NCI-H460 (cell line): Measurements from ENCODE around the gene FAM118B. TPM values are rescaled to one million over a fixed set of nuclear protein-coding genes. Genes with fewer than 3 reads are reported as not detected.
"Not testable (repeated sequence)": the region's sequence is repeated elsewhere in the genome, so short reads cannot be mapped to it uniquely, and the experiment has no call there.

Experiments
- DNase-seq: peaks from one replicate; pipeline ENCODE4 v3.0.0-alpha.2; 2016; ENCODE audit warnings: low read depth; ENCODE audit errors: extremely low read depth
- total RNA-seq: library from RNA; depleted of rRNA; stranded (reverse); fragments of >200 nt; shearing (Covaris generic); gene quantifications from 2 replicates; pipeline ENCODE4 v1.2.3, GENCODE V29; 2014

FAM118B gene
- total RNA-seq, 1 experiment from 2014 or later, result 14.5 TPM

DNA sequence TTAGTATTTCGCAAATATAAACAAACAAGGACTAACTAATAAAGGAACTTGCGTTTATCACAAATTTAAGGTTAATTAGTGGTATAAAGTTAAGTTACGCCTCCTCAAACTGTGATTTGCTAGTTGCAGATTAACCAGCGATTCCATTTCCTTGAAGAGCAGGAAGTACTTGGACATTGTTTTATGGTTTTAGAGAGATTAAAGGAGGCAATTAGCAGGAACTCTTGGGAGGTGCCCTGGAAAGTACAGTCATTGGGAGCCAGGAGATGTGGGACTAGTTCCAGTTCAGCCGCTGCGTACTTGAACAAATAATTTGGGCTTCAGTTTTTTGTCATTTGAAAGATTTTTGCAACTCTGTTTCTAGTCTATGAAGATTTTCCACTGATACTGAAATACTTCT, 3.3 kb downstream of the FAM118B start:
- no peak for DNase-seq

DNA sequence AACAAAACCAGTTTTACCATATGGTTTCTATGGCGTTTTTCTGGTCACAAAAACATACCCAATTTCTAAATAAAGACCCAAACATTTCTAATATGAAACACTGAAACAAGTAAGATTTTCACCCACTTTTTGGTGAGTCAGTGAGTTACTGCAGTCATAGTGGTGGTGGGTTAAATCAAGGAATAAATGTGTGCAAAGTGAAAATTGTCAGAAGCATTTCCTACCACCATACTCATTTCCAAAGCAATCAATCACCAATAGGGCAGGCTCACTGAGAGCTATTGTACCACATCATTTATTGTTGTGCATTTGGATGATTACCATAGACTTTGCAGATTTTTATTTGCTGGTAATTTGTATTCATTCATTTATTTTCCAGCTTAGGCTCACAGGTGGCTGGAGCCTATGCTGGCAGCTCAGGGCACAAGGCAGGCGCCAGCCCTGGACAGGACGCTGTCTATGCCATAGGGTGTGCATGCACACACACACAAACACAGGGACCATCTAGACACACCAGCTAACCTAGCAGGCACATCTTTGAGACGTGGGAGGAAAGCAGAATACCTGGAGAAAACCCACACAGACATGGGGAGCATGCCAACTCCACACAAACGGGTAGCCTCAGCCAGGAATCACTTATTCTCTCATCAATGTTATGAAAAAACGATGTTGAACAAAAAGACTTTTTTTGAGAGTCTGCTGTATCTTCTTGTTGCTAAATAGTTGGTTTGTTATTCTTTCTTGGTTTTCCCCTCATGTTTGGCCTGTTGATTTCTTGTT, 5.1 kb downstream of the FAM118B start:
- no peak for DNase-seq

DNA sequence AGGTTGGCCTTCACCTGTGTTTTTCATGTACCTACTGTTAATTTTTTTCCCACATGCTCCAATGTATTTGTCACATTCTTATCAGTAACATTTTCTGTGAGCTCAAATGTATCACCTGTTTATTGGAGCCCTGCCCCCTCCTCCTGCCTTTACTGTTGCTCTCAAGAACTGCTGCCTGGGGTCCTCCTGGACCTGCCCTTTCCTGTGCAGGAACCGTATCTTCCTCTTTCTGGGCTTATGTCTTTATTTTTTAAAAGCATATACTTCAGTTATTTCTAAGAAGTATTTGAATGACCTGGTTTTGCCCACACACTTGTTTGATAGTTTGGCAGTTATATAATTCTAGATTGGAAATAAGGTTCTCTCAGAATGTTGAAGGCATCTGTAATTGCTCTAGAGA, 5.9 kb downstream of the FAM118B start:
- no peak for DNase-seq

DNA sequence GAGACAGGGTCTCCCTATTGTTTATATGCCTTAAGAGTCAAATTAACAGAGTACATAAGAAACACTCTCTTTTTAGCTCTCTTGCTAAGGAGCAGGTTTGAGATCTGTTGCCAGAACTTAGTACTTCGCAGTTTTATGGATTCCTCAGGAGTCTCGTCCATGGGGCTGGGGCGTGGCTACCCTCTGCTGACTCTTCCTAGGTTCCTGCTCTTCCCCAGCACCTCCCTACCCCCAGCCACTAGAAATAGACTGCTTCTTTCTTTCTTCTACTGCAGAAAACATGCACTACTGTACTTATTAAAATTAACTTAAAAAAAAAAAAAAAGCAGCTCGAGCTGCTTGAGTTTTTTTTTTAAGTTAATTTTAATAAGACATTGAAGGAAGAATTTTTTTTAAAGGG, 8.0 kb downstream of the FAM118B start:
- DNase-seq, result no peak

DNA sequence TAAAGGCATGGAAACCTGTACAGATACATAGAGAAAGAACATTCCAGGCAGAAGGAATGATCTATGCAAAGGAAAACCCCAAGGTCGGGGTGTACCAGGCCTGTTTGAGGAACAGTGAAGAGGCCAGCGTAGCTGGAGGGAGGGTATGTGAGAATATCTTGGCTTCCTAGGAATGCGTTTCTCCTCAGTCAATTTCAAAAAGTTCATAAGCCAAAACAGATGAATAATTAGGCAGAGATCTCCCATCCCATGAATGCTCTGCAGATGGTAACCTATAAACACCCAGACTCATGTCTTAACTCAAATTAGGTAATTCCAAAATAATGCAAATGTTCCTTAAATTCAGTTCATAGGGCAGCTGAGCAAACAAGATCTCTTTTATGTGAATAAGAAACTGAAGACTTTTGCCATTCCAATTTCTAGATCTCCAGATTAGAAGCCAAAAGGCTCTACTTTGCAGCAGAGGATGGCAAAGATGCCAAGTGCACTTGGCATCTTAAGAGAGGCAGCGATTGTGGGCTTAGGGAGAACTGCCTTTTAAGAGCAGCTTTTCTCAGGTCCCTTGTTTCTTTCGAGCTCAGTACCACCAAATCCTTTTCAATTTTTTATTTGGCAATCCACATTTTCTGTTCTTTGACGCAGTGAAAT, 13.2 kb downstream of the FAM118B start:
- no peak for DNase-seq

DNA sequence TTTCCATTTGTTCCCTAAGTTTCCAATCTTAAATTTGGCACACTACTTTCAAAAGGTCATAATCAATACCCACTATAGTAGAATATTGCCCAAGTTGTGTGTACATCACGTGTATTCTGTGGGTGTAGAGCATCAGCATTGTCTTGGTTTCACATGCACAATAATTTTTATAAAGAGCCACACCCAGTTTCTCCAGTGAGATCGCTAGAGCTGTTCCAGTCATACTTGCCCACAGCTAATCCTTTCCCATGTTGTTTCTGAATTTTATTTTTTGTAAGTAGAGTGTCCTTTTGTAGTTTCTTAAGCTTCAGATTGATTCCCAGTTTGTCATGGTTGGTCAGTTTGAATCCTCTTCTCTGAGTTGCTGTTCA, 13.7 kb downstream of the FAM118B start:
- no peak for DNase-seq

DNA sequence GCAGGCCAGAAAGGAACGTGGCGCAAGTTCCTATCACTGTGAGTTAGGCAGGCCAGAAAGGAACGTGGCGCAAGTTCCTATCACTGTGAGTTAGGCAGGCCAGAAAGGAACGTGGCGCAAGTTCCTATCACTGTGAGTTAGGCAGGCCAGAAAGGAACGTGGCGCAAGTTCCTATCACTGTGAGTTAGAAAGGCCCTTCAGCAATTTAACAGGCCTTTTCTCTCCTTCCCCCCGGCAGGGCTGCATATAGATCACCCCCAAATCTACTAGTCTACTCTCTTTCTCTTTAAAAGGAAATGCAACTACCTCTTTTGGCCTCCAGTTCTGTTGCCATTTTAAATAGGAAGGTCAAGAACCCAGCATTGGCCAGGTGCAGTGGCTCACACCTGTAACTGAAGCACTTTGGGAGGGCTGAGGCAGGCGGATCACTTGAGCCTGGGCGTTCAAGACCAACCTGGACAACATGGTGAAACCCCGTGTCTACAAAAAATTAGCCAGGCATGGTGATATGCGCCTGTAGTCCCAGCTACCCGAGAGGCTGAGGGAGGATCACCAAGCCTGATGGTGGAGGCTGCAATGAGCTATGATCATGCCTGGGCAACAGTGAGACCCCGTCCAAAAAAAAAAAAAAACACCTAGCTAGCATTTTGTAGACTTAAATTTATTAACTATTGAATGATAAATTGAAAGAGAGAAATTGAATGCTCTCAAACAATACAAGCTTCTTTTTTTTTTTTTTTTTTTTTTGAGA, 14.9 kb downstream of the FAM118B start:
- DNase-seq, result no peak

DNA sequence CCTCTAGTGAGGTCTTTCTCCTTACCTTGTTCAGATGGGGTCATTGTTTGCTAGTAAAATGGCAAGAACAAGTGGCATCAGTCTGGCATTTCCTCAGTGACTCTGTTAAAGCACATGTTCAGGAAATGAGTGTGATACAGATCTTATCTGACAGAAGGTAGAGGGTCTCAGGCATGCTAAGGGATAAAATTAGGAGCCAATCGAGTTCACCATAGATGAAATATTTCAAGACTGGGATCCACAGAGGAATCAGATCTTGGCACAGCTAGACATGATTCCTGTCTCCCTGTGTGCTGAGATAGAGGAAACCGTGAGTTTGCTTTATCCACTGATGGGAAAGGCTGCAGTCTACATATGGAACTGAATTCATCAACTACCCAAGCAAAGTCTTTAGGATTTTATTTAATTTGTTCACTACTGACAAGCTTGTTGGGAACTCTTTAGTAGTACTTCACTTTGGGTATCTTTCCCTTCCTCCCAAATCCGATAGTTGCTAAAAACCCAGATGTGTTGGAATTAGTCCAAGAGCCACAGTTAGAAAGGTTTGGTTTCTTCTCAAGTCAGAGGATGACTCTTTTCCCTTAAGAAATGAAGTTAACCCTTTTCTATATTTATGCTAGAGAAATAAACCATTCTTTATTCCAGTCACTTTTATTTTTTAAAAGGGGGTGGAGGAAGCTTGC, 18.4 kb downstream of the FAM118B start:
- DNase-seq, result no peak

DNA sequence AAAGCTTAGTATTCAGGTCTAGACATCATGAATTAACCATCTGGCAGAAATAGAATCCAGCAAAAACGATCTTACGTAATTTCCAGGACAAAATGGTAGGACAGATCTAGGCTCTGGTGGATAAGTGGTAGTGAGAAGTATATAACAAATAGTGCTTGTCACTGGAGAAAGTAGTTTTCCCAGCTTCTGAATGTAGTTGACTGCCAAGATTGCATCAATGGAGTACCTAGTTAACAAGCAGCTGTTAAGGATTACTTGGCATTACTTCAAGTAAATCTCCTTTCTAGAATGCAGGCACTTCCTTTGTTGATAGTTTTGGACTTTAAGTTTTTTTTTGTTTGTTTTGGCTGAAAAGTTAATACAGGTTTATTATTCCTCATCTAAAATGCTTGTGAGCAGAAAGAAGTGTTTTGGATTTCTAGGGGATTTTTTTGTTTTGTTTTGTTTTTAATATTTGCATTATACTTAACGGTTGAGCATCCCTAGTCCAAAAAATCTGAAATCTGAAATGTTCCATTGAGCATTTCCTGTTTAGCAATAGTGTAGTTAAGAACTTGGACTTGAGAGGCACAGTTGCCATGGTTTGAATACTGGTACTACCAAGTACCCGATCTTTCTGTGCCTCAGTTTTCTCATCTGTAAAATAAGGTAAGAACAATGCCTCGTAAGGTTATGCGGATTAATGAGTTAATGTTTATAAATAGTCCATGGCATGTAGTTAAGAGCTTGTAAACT, 20.3 kb downstream of the FAM118B start:
- DNase-seq, result no peak

DNA sequence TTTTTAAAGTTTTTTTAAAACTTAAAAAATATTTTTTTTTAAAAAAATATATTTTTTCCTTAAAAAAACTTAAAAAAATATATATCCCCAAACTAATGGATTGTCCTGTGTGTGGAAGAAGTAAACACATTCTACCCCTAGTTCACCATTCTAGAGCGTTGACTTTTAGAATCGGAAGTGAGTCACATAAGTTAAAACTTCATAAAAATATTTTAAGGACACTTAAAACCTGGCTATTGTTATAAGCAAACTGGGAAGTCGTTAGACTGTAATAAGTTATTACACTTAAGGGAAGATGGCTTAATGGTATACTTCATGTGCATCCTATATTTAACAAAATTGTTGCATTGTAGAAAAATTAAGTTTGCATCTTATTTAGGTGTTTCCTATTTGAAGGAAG, 21.1 kb downstream of the FAM118B start:
- no peak for DNase-seq

DNA sequence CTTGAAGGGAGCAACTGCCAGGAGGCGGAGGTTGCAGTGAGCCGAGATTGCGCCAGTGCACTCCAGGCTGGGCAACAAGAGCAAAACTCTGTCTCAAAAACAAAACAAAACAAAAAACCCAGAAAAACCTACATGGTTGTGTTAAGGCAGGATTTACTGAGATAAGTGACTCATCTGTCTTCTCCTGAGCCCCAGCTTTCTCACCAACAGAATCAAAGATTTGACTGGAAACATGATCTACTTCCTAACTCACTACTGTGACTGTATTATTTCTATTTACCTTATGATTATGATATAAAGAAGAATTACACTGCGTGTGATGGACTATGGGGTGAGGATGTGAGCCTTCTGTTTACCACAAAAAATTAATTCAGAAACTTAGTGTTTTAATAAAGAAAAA, 21.8 kb downstream of the FAM118B start:
- DNase-seq, result no peak

DNA sequence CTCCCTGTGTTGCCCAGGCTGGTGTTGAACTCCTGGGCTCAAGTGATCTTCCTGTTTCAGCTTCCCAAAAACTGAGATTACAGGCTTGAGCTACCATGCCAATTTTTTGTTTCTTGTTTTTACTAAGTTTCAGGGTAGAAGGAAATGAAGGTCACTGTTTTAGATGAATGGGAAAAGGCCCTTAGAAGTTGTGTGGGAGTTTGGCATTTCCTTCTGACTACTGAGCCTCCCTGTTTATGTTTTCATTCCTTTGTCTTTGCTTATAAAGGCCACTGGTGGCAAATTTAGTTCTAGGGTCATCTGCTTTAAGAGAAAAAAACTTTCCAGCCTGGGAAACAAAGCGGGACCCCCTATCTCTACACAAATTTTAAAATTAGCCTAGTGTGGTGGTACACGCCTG, 35.1 kb downstream of the FAM118B start:
- DNase-seq, result no peak

DNA sequence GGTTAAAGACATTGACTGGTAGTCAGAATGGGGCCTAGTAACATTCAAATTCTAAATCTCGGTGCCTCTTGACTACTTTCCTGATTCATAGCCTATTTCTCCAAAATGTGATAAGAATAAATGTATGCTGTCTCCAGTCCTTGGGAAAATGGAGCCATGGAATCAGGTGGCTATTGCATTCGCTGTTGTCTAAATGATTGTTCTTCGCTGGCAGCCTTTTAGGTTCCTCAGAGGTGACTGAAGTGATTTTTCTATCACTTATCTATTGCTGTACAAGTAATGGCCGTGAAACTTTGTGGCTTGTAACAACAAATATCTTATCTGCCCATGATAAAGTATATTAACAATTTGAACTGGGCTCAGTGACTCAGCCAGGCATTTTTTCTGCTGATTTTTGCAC, 41.7 kb downstream of the FAM118B start:
- DNase-seq, result no peak

DNA sequence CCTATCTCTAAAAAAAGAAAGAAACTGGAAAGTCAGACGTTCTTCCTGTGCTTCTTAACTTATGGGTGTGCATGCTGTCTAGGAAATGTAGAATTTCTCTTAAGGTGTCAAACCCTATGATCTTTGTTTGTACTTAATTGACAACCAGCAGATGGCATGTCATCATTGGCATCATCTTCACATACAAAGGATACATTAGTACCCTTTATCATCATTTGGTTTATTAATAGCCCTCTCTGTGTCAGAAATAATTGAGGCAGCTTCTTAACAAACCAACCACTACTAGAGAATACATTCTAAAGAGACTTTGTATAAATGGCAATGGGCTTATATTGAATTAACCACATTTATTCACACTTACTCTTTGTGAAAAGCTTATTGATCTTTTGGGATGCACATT, 43.2 kb downstream of the FAM118B start:
- DNase-seq, result no peak

DNA sequence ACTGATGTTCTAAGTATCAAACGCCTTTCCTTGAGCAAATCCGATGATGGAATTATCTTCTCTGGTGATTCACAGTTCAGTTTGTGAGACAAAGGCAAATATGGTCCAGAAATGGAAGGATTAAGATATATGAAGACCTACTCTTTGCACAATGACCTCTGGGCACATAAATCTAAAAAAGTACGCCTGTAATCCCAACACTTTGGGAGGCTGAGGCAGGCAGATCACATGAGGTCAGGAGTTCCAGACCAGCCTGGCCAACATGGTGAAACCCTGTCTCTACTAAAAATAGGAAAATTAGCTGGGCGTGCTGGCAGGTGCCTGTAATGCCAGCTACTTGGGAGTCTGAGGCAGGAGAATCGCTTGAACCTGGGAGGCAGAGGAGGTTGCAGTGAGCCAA, 43.9 kb downstream of the FAM118B start:
- DNase-seq, result not testable (repeated sequence)

DNA sequence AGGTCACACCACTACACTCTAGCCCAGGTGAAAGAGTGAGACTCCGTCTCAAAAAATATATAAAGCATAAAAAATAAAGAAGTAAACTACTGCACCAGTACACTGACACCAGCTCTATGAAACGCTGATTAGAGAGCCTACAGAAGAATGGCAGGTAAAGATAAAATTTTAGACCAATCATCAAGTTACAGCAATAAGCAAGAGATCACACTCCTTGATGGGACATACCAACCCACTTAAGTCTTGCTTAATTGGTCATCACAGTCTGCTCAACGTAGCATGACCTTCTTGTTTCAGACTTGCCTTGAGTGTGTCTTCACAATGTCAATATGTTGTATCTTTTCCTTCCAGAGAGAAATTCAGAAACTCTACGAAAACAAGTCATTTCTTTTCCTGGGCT, 44.6 kb downstream of the FAM118B start:
- no peak for DNase-seq

DNA sequence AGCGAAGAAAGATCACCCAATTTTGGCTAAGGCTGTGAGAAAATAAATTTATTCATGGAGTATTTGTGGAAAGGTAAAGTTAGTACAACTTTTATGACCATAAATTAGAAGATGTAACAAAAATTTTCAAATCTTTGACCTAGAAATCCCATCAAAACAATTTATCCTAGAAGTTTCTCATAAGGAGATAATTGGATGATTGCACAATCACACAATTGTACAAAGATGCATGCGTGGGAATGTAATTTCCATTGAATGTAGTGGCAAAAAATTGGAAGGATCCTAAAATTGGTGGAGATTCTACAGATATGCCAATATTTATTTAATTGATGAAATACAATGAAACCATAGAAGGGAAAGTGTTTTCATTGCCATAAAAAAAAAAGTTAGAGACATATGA, 45.6 kb downstream of the FAM118B start:
- DNase-seq, result no peak

DNA sequence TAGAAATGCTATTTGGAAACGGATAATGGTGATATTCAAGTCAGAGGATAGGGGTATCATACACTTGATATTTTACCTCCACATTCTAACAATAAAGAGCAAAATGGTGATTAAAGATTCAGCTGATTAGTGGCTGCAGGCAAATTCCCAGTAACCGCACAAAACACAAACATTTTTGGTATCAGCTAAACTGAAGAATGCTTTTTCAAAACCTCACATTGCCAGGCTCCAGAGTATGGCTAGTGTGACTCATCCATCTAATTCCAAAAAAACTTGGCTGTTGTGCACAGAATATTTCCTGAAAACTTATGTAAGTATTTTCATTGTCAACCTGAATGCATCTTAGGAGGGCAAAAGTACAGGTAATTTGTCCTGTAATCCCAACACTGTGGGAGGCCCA, 46.2 kb downstream of the FAM118B start:
- DNase-seq, result no peak

DNA sequence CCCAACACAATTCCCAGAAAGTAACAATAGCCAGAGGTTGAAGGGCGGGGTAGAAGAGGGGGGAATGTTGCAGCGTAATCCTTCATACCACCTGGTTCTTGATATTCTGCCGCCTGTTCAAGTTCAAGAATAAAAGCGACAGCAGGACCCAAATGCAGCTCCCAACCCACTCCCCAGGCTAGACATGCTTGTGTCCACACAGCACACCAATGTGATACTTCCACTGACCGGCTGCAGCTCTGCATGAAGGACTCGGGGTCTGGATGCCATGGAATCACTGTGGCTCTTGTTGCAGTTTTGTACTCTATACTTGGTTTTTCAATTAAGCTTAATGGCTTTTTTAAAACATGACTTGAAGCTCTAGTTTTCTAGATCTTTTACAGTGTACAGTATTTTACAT, 50.6 kb downstream of the FAM118B start:
- DNase-seq, result no peak

DNA sequence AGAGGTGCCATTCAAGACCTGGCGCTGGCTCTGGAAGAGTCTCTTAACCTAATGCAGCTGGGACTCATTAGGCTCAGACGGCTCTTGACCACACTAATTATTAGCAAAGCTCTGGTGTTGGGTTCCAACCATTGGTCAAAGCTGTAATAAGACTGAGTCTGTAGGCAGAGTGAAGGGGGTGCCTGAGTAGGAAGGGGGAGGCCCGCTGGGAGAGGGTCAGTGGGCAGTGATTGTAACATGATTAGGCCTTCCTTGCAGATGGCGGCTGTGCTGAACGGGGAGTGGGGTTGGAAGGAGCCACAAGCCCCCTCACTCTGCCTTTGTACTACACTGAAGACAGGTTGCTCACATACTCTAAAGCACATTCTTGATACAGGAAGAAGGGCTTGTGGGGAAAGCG, 51.9 kb downstream of the FAM118B start:
- no peak for DNase-seq

DNA sequence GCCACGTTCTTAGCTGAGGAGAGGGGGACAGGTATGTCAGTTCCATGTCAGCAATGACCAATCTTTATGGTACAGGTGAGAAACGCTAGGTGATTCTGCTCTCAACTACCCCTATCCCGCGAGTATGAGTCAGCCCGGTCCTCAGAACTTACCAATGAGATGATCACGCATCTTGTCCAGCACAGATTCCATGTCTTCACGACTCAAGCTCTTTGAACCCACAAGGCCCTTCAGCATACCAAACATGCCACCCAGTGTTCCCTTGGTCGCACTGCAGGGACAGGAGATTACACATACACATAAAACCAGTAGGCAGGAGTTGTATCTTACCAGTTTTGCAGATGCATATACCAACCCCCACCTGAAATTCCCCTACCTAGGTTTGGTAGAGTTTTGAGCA, 54.2 kb downstream of the FAM118B start:
- no peak for DNase-seq
